K562 (cell line): ENCODE measurements around the gene WWOX.

Experiments used
- CTCF ChIP-seq, 3 experiments: IDR thresholded peaks in 2 of 3; conservative IDR thresholded peaks in 1 of 3; 2 replicates each; pipeline ENCODE4 v1.5.1; 2011 to 2012; ENCODE audit warnings: low read length in 3 of 3, mild to moderate bottlenecking in 3 of 3, control low read depth in 2 of 3, improper control_type of control experiment in 1 of 3, inconsistent platforms in 1 of 3, low read depth in 1 of 3, mixed read lengths in 1 of 3, moderate library complexity in 1 of 3; ENCODE audit not compliant: insufficient read depth in 2 of 3
- ESRRA ChIP-seq: fragments of 450-650 bp; IDR thresholded peaks from 2 replicates; pipeline ENCODE4 v1.6.1; 2014; ENCODE audit warnings: low read depth, mild to moderate bottlenecking, moderate library complexity, borderline replicate concordance
- HDAC6 ChIP-seq: IDR thresholded peaks from 2 replicates; pipeline ENCODE4 v1.6.1; 2012; ENCODE audit warnings: low read depth, mild to moderate bottlenecking, control low read depth, inconsistent platforms, low read length, moderate library complexity
- MEF2D ChIP-seq: conservative IDR thresholded peaks from 2 replicates; pipeline ENCODE4 v1.6.1; 2016; ENCODE audit warnings: low read depth, missing genetic modification characterization, missing compliant biosample characterization
- NR1H2 ChIP-seq: sonication (generic); formaldehyde crosslinking; IDR thresholded peaks from 2 replicates; pipeline ENCODE4 v1.4.0; 2020; ENCODE audit warnings: mild to moderate bottlenecking, missing genetic modification reagents
- POLR2A ChIP-seq: fragments of 450-650 bp; conservative IDR thresholded peaks from 2 replicates; pipeline ENCODE4 v1.6.1; 2016
- PURB ChIP-seq: sonication (generic); formaldehyde crosslinking; IDR thresholded peaks from 2 replicates; pipeline ENCODE4 v1.9.0; 2021; ENCODE audit warnings: low read depth, mild to moderate bottlenecking, missing genetic modification reagents
- RCOR1 ChIP-seq, 2 experiments: IDR thresholded peaks; 2 replicates each; pipeline ENCODE4 v1.6.1; 2012; ENCODE audit warnings: low read depth in 2 of 2, low read length in 2 of 2, borderline replicate concordance in 1 of 2, improper control_type of control experiment in 1 of 2
- TCF3 ChIP-seq: sonication (generic); formaldehyde crosslinking; IDR thresholded peaks from 2 replicates; pipeline ENCODE4 v1.4.0; 2020; ENCODE audit warnings: mild to moderate bottlenecking, missing genetic modification reagents
- TCF7L2 ChIP-seq: fragments of 150-350 bp; IDR thresholded peaks from 2 replicates; pipeline ENCODE4 v1.6.1; 2016; ENCODE audit warnings: low read depth, mild to moderate bottlenecking, low read length, moderate library complexity

GRCh38 chr16:79069633-79070032 is 970.2 kb downstream of the WWOX start:
- TF ChIP-seq RCOR1 (IDR thresholded peaks at IDR 0.05; ENCODE audit: borderline replicate concordance in 1 of 2, low read depth in 2 of 2, low read length in 2 of 2) (no peak), NR1H2 (no peak), MEF2D (tag) (no peak), CTCF (IDR thresholded peaks at IDR 0.05 in 2 of 3, conservative IDR thresholded peaks at IDR 0.05 in 1 of 3; ENCODE audit: insufficient read depth in 2 of 3, low read depth in 1 of 3, low read length in 3 of 3) (no peak), PURB (CRISPR knock-in tag) (no peak), TCF7L2 (no peak), POLR2A (no peak), HDAC6 (no peak), TCF3 (CRISPR knock-in tag) (no peak), ESRRA (no peak)
